ENCODE data around the gene CMTR1. TPM values are rescaled to one million over a fixed set of nuclear protein-coding genes. Genes with fewer than 3 reads are reported as not detected.

The CMTR1 gene
- total and polyA plus RNA-seq, 10 donors = 19.4 to 62.4 (median 45.3) TPM

- Histone ChIP-seq H3K27me3 (replicated peaks in 1 of 7) (peaks cover 0 to 37% (median 0%) of the 10 kb centered on the region in 7 donors), H3K4me3 (no peak overlapping the region), H3K4me1 (peaks cover 0 to 5% (median 0%) of the 10 kb centered on the region in 6 donors), H3K27ac (no peak overlapping the region), H3K9me3 (no peaks in the 10 kb centered on the region), H3K36me3 (no peaks in the 10 kb centered on the region)
- no peak for TF ChIP-seq POLR2A (IDR thresholded peaks at IDR 0.05)
- no peak for TF ChIP-seq POLR2AphosphoS5 (IDR thresholded peaks at IDR 0.05)
- no peak for TF ChIP-seq CTCF (IDR thresholded peaks at IDR 0.05 in 8 of 11, conservative IDR thresholded peaks at IDR 0.05 in 3 of 11)
- intact Hi-C loops (cut with DNase I; ENCODE audit: low total_unique reads) = no loop called here
- WGBS, 5 donors = 69 to 82% (median 75%) methylated on average over 12 of the region's 12 CpGs
- DNase-seq = no peak
Measured at GRCh38 chr6:37525460-37526357, 92.7 kb downstream of the CMTR1 start.

DNA sequence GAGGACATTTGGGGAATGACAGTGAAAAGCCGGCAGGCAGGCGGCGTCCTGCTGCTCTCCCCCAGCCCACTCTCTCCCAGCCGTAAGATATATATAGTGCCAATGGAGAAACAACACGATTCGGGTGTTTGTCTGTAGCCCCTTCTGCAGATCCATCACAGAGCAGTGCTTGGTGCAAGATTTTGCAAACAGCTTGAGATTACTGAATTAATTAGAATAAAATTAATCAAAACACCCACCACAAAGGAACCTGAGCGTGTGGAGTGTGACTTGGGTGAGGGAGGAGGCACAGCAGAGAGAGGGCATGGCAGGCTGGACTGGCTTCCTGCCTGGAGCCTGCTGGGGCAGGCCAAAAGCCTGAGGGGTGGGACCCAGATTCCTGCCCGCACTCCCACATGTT is 95.5 kb downstream of the CMTR1 start:
- intact Hi-C loops (cut with DNase I; ENCODE audit: low total_unique reads) = no loop called here
- 63 to 79% (median 72%) methylated on average over 8 of the region's 8 CpGs for WGBS, 5 donors
- DNase-seq = no peak
- Histone ChIP-seq H3K4me1 (no peaks in the 10 kb centered on the region), H3K9me3 (no peaks in the 10 kb centered on the region), H3K36me3 (no peaks in the 10 kb centered on the region), H3K27me3 (replicated peaks in 1 of 7) (peaks cover 0 to 43% (median 0%) of the 10 kb centered on the region in 7 donors), H3K27ac (no peak overlapping the region), H3K4me3 (no peak overlapping the region)
- no peak for TF ChIP-seq CTCF (IDR thresholded peaks at IDR 0.05 in 8 of 11, conservative IDR thresholded peaks at IDR 0.05 in 3 of 11)
- TF ChIP-seq POLR2AphosphoS5 (IDR thresholded peaks at IDR 0.05) = no peak
- no peak for TF ChIP-seq POLR2A (IDR thresholded peaks at IDR 0.05)

- no peak for TF ChIP-seq POLR2AphosphoS5 (IDR thresholded peaks at IDR 0.05)
- TF ChIP-seq CTCF (IDR thresholded peaks at IDR 0.05 in 8 of 11, conservative IDR thresholded peaks at IDR 0.05 in 3 of 11) = no peak
- no peak for TF ChIP-seq POLR2A (IDR thresholded peaks at IDR 0.05)
- intact Hi-C loops (cut with DNase I; ENCODE audit: low total_unique reads) = no loop called here
- Histone ChIP-seq H3K9me3 (no peaks in the 10 kb centered on the region), H3K27ac (no peak overlapping the region), H3K27me3 (replicated peaks in 1 of 7) (peaks cover 0 to 57% (median 3%) of the 10 kb centered on the region in 7 donors), H3K4me1 (peaks cover 0 to 5% (median 3%) of the 10 kb centered on the region in 6 donors), H3K36me3 (no peaks in the 10 kb centered on the region), H3K4me3 (no peak overlapping the region)
- DNase-seq = no peak
- 56 to 69% (median 67%) methylated on average over 5 of the region's 5 CpGs for WGBS, 5 donors
Measured at GRCh38 chr6:37530297-37530696, 97.3 kb downstream of the CMTR1 start.

DNA sequence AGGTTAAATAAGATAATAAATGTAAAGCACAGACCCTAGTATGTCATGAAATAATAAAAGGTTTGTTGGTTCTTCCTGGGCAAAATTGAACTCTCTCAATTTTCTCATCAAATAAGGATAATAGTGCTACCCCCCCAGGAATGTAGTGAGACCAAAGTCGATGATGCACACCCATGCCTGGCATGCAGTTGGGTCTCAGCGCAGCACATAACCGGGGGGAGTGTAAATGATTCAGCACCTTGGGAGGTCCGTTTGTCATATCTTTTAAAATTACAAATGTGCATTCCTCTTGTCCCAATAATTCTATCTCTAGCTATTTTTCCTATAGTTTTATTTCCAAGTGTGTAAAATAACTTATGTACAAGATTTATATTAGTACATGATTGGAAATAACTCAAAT is 98.0 kb downstream of the CMTR1 start:
- intact Hi-C loops (cut with DNase I; ENCODE audit: low total_unique reads) = no loop called here
- H3K9me3 ChIP-seq = no peaks in the 10 kb centered on the region
- H3K4me3 ChIP-seq = no peak overlapping the region
- peaks cover 0 to 59% (median 11%) of the 10 kb centered on the region in 7 donors for H3K27me3 ChIP-seq (replicated peaks in 1 of 7)
- WGBS, 5 donors = 85 to 94% (median 90%) methylated on average over 4 of the region's 4 CpGs
- DNase-seq = no peak
- no peak overlapping the region for H3K27ac ChIP-seq
- no peaks in the 10 kb centered on the region for H3K36me3 ChIP-seq
- peaks cover 6 to 13% (median 10%) of the 10 kb centered on the region in 6 donors for H3K4me1 ChIP-seq
- TF ChIP-seq POLR2AphosphoS5 (IDR thresholded peaks at IDR 0.05) = no peak

Other genes with a start within 250 kb of the CMTR1 start
- 10 to 100 TPM in 4 of 7 donors, 1 to 10 TPM in 3; 8.7 to 12.7 (median 10.7) TPM for gene TBC1D22B, start 175.4 kb upstream of the CMTR1 start, total RNA-seq
- 1 to 10 TPM; 4.2 to 6.1 (median 4.7) TPM for gene TBC1D22B, start 175.4 kb upstream of the CMTR1 start, polyA plus RNA-seq
- gene TMEM217, start 175.1 kb upstream of the CMTR1 start, total RNA-seq = 1 to 10 TPM in 1 of 7 donors, under 1 TPM in 4, not detected in 2; 0.32 to 2.3 (median 0.84) TPM
- under 1 TPM; 0.58 to 0.91 (median 0.74) TPM for gene TMEM217, start 175.1 kb upstream of the CMTR1 start, polyA plus RNA-seq
- 10 to 100 TPM; 11.3 to 15.6 (median 14.1) TPM for gene RNF8, start 79.2 kb upstream of the CMTR1 start, total RNA-seq
- 10 to 100 TPM in 1 of 3 donors, 1 to 10 TPM in 2; 8.0 to 12.4 (median 9.8) TPM for gene RNF8, start 79.2 kb upstream of the CMTR1 start, polyA plus RNA-seq
- gene CCDC167, start 66.7 kb downstream of the CMTR1 start, total RNA-seq = 10 to 100 TPM; 11.6 to 38.4 (median 17.4) TPM
- gene CCDC167, start 66.7 kb downstream of the CMTR1 start, polyA plus RNA-seq = 10 to 100 TPM; 26.1 to 64.8 (median 41.0) TPM

Data from spleen (tissue), 11 donors.